Activated B cell treated with CpG ODN at 0.5 μM for 24 hours (primary cell): ENCODE data around the gene GET4. TPM values are rescaled to one million over a fixed set of nuclear protein-coding genes. Genes with fewer than 3 reads are reported as not detected.

Experiments
- ATAC-seq: fragments of 200-7000 bp; cut with Tn5 transposase; one replicate; pipeline ENCODE4 v1.10.0; 2021; ENCODE audit warnings: low read depth, mild to moderate bottlenecking, moderate library complexity
- CTCF ChIA-PET: fragments of 350-600 bp; sonication (Branson Sonifier 250); formaldehyde crosslinking; loops from one replicate; lab custom pipeline; 2021; ENCODE audit warnings: antibody characterized with exemption; lab: Charles Lee
- POLR2A ChIA-PET: fragments of 350-600 bp; sonication (Branson Sonifier 250); formaldehyde crosslinking; loops from one replicate; lab custom pipeline; 2021; ENCODE audit warnings: antibody characterized with exemption; lab: Charles Lee
- DNase-seq: peaks from one replicate; pipeline ENCODE4 v3.0.0; 2022
- H3K27ac Mint-ChIP-seq: one replicate; pipeline ENCODE4 v1.8.0; 2020; ENCODE audit warnings: mixed read lengths
- H3K27me3 Mint-ChIP-seq: one replicate; pipeline ENCODE4 v1.8.0; 2021; ENCODE audit warnings: mixed read lengths
- H3K36me3 Mint-ChIP-seq: one replicate; pipeline ENCODE4 v1.8.0; 2021; ENCODE audit warnings: low read depth, mixed read lengths
- H3K4me1 Mint-ChIP-seq: one replicate; pipeline ENCODE4 v1.8.0; 2021; ENCODE audit warnings: mixed read lengths
- H3K4me3 Mint-ChIP-seq: one replicate; pipeline ENCODE4 v1.8.0; 2020; ENCODE audit warnings: mild to moderate bottlenecking, mixed read lengths
- H3K9me3 Mint-ChIP-seq: one replicate; pipeline ENCODE4 v1.8.0; 2020; ENCODE audit warnings: mixed read lengths
- CTCF ChIP-seq: fragments of 200-600 bp; IDR thresholded peaks from one replicate; pipeline ENCODE4 v1.8.0; 2022; ENCODE audit warnings: antibody characterized with exemption, mild to moderate bottlenecking
- intact Hi-C: fragments of 100-400 bp; cut with micrococcal nuclease; formaldehyde crosslinking; loops from one replicate; pipeline ENCODE4 v1.15.1; 2024
- total RNA-seq: library from RNA; stranded (reverse); gene quantifications from 2 replicates; pipeline ENCODE4 v1.2.3, GENCODE V29; 2022

The GET4 gene
- total RNA-seq, 1 donor from 2014 or later = 41.4 TPM

DNA sequence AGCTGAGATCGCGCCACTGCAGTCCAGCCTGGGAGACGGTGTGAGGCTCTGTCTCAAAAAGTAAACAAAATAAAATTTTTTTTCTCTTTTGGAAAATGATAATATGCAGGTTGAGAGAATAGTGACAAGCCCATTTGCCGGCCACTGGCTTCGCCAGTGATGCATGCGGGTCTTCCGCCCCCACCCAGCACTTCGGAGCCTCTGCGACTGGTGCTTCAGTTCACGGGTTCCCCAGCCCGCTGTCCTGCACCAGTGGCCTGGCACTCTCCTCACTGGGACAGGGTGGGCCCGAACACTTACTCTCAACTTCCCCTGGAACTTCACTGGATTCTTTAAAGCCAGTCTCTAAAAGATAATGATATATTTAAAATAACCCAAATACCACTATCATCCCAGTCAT lies 41.3 kb upstream of the GET4 start:
- ChIA-PET CTCF (no interaction called here), POLR2A (no interaction called here)
- no peaks in the 10 kb centered on the region for H3K9me3 Mint-ChIP-seq
- intact Hi-C loops = no loop called here
- H3K4me3 Mint-ChIP-seq = no peak overlapping the region
- H3K36me3 Mint-ChIP-seq = peaks cover 52% of the 10 kb centered on the region
- ATAC-seq = no peak
- H3K27ac Mint-ChIP-seq = no peak overlapping the region
- peaks cover 43% of the 10 kb centered on the region for H3K4me1 Mint-ChIP-seq
- no peaks in the 10 kb centered on the region for H3K27me3 Mint-ChIP-seq
- TF ChIP-seq CTCF = no peak
- no peak for DNase-seq

DNA sequence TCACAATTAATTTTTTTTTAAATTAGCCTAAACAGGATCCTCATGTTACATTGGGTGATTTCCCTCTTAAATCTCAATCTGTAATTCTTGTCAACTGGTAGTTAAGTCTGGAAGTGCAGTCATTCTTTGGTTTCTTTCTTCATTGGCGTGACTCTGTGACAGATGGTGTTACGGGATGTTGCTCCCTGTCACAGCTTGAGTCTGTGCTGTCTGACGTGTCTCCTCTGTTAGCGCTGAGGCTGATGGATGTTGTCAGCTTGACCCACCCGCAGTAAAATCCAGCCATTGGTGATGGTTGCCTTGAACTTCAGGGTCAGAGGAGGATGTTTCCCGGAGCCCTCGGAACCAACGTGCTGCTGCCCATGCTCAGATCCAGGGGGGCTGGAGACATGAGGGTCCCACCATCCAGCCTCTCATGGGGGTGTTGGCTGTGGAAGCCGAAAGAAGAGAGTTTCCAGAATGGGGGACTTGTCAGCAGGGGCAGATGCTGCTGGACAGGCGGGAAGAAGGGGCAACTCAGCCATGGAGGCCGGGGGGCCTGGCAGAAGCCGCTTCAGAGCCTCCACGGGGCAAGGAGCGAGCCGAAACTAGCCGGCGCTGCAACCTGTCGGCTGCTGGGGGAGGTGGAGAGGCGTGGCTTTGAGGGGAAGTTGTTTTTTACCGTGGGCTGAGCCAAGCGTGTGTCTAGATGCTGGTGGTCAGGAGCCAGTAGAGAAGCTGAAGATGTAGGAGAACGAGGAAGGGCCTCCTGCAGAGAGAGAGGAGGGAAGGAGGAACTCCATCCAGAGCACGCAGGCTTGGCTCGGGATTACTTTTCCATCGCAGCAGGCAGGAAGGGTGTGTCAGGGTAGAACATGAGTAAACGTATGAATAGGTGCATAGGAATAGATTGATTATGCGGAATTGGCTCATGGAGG lies 40.6 kb upstream of the GET4 start:
- peaks cover 36% of the 10 kb centered on the region for H3K4me1 Mint-ChIP-seq
- ChIA-PET POLR2A (interaction anchor here (0.9 to 1.4 kb wide), 2 partner anchors 19 to 38 kb away, joined by 3 read pairs; no protein-coding TSS in a partner anchor), CTCF (interaction anchor here (1.1 kb wide), 1 partner anchor 22 kb away, joined by 3 read pairs; no protein-coding TSS in a partner anchor)
- no peaks in the 10 kb centered on the region for H3K9me3 Mint-ChIP-seq
- intact Hi-C loops = loop anchor here (1.0 kb wide), 1 partner anchor 49 kb away; no protein-coding TSS in a partner anchor
- no peak for TF ChIP-seq CTCF
- H3K36me3 Mint-ChIP-seq = peaks cover 57% of the 10 kb centered on the region
- ATAC-seq (no peak), DNase-seq (no peak)
- H3K4me3 Mint-ChIP-seq = no peak overlapping the region
- H3K27ac Mint-ChIP-seq = no peak overlapping the region
- H3K27me3 Mint-ChIP-seq = no peaks in the 10 kb centered on the region

DNA sequence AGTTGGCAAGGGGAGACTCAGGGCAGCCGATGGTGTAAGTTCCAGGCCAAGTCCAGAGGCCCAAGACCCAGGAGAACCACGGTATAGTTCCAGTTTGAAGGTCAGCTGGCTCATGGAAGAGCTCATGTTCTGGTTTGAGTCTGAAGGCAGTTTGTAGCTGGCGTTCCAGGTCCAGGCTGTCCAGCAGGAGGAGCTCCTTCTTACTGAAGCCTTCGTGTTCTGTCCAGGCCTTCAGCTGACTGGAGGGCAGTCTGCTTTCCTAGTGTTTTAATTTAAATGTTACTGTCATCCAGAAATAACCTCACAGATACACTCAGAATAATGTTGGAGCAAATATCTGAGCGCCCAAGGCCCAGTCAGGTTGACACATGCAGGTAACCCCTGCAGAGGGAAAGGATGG lies 39.9 kb upstream of the GET4 start:
- no peak for TF ChIP-seq CTCF
- Mint-ChIP-seq H3K9me3 (no peaks in the 10 kb centered on the region), H3K4me1 (peaks cover 29% of the 10 kb centered on the region), H3K36me3 (peaks cover 59% of the 10 kb centered on the region), H3K4me3 (no peak overlapping the region), H3K27me3 (no peaks in the 10 kb centered on the region), H3K27ac (no peak overlapping the region)
- intact Hi-C loops = loop anchor here (1.0 kb wide), 1 partner anchor 50 kb away; no protein-coding TSS in a partner anchor
- ATAC-seq = no peak
- DNase-seq = no peak
- ChIA-PET CTCF (interaction anchor here (1.1 kb wide), 1 partner anchor 23 kb away, joined by 3 read pairs; no protein-coding TSS in a partner anchor), POLR2A (interaction anchor here (0.9 to 1.4 kb wide), 2 partner anchors 20 to 37 kb away, joined by 3 read pairs; no protein-coding TSS in a partner anchor)

DNA sequence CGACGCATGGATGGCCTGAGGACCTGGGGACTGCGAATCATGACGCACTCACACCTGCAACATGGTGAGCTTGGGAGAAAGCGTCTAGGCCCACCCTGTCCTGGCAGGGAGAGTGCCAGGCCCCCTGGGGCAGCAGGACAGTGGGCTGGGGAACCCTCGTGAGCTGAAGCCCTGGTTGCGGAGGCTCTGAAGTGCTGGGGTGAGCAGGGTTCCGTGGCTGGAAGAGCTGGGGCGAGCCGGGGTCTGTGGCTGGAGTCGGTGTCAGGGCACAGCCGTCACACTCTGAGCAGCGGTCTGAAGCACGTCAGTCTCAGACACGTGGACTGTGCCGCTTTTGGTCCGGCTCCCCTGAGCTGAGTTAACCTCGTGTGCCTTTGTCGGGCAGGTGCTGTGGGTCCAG lies 39.4 kb upstream of the GET4 start:
- ChIA-PET CTCF (no interaction called here), POLR2A (interaction anchor here (0.9 to 1.4 kb wide), 2 partner anchors 21 to 36 kb away, joined by 3 read pairs; no protein-coding TSS in a partner anchor)
- no peak overlapping the region for H3K4me3 Mint-ChIP-seq
- no peak overlapping the region for H3K27ac Mint-ChIP-seq
- H3K36me3 Mint-ChIP-seq = peaks cover 60% of the 10 kb centered on the region
- DNase-seq (no peak), ATAC-seq (no peak)
- intact Hi-C loops = no loop called here
- H3K27me3 Mint-ChIP-seq = no peaks in the 10 kb centered on the region
- peaks cover 23% of the 10 kb centered on the region for H3K4me1 Mint-ChIP-seq
- TF ChIP-seq CTCF = no peak
- no peaks in the 10 kb centered on the region for H3K9me3 Mint-ChIP-seq

DNA sequence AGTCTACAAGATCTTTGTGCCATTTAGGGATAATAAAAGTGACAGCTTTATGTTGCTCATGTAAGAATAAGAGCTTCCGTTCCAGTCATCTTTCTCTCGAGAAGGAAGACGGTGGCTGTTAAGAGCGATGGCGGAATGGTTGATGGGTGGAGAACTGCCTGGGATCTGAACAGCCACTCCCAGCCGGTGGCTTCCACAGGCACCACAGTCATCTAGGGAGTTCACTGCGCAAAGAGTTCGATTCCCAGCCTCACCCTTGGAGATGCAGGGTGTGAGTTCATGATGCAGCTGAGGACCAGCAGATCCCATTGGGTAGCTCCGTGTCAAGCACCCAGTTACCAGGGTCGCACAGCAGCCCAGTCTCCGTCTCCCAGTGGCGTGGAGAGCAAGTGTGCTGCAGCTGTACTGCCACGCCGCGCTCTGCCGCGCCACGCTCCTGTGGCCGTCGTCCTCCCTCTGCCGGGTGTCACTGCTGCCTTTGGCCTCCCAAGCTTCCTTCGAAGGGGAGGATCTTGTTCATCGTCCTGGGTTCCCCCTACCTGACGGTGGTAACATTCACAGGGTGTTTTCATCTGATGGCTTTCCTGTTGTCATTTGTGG lies 36.3 kb upstream of the GET4 start:
- DNase-seq = no peak
- Mint-ChIP-seq H3K4me1 (peaks cover 10% of the 10 kb centered on the region), H3K36me3 (peaks cover 78% of the 10 kb centered on the region), H3K4me3 (no peak overlapping the region), H3K27ac (no peak overlapping the region), H3K27me3 (no peaks in the 10 kb centered on the region), H3K9me3 (no peaks in the 10 kb centered on the region)
- ATAC-seq = no peak
- CTCF ChIA-PET = no interaction called here
- POLR2A ChIA-PET = interaction anchor here (0.6 kb wide), 1 partner anchor 151 kb away, joined by 3 read pairs; no protein-coding TSS in a partner anchor
- intact Hi-C loops = no loop called here
- no peak for TF ChIP-seq CTCF
